ENCODE results near the gene PAQR3.

DNA sequence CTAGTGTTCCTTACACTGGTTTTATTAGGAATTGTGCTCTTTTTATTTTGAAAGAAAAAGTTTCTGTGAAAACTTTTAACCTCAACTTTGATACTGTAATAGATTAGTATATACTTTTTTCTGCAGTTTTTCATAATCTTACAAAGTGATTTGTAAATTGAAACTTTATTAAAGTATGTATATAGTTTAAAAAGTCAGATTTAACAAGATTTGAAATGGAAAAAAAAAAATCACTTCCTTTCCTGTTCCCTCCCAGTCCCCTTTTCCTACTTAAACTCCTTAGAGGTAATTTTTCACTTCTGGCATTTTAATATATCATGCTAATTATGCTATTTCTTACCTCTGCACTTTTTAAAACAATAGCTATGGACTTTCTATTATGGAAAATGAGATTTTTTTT, 49.3 kb downstream of the PAQR3 start:
- no peak for TF ChIP-seq YY1 (IDR thresholded peaks at IDR 0.05; ENCODE audit: low read depth, low read length)
- no peak for TF ChIP-seq ZNF217 (IDR thresholded peaks at IDR 0.05)
- no peak for TF ChIP-seq POLR2A (IDR thresholded peaks at IDR 0.05; ENCODE audit: low read depth, low read length)
- TF ChIP-seq, protein P1, sequence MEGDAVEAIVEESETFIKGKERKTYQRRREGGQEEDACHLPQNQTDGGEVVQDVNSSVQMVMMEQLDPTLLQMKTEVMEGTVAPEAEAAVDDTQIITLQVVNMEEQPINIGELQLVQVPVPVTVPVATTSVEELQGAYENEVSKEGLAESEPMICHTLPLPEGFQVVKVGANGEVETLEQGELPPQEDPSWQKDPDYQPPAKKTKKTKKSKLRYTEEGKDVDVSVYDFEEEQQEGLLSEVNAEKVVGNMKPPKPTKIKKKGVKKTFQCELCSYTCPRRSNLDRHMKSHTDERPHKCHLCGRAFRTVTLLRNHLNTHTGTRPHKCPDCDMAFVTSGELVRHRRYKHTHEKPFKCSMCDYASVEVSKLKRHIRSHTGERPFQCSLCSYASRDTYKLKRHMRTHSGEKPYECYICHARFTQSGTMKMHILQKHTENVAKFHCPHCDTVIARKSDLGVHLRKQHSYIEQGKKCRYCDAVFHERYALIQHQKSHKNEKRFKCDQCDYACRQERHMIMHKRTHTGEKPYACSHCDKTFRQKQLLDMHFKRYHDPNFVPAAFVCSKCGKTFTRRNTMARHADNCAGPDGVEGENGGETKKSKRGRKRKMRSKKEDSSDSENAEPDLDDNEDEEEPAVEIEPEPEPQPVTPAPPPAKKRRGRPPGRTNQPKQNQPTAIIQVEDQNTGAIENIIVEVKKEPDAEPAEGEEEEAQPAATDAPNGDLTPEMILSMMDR (IDR thresholded peaks at IDR 0.05 in 2 of 3, conservative IDR thresholded peaks at IDR 0.05 in 1 of 3; ENCODE audit: control insufficient read depth in 2 of 3, extremely low read depth in 1 of 3, insufficient read depth in 1 of 3, low read depth in 3 of 3, low read length in 3 of 3) = no peak
- TF ChIP-seq RFX5 (IDR thresholded peaks at IDR 0.05; ENCODE audit: low read depth, low read length) = no peak

Measured in GM12878 (cell line).